Measurements from ENCODE around the gene ZFAND4. TPM values are rescaled to one million over a fixed set of nuclear protein-coding genes. Genes with fewer than 3 reads are reported as not detected.
A peak's percentile ranks its signal among the peaks of the same experiment; 100 is the strongest.

The ZFAND4 gene
- total and polyA plus RNA-seq, 10 of the 15 experiments (the other 5 are each of a cell fraction or from before 2014, with no cell fraction given) = 4.7 to 20.8 (median 12.8) TPM

- no peak for TF ChIP-seq TCF12 (IDR thresholded peaks at IDR 0.05; ENCODE audit: low read depth, low read length)
- TF ChIP-seq NR2C1 (IDR thresholded peaks at IDR 0.05) = peak; percentile 17; the same call in 1 of the 2 replicates
- TF ChIP-seq PKNOX1 (IDR thresholded peaks at IDR 0.05) = no peak
- TF ChIP-seq IKZF2 (IDR thresholded peaks at IDR 0.05) = no peak
- no peak for TF ChIP-seq SIX5 (IDR thresholded peaks at IDR 0.05; ENCODE audit: low read depth, low read length, severe bottlenecking)
- peak; percentile 63 for TF ChIP-seq ZNF687 (IDR thresholded peaks at IDR 0.05)
- TF ChIP-seq, protein P1, sequence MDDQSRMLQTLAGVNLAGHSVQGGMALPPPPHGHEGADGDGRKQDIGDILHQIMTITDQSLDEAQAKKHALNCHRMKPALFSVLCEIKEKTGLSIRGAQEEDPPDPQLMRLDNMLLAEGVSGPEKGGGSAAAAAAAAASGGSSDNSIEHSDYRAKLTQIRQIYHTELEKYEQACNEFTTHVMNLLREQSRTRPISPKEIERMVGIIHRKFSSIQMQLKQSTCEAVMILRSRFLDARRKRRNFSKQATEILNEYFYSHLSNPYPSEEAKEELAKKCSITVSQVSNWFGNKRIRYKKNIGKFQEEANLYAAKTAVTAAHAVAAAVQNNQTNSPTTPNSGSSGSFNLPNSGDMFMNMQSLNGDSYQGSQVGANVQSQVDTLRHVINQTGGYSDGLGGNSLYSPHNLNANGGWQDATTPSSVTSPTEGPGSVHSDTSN (IDR thresholded peaks at IDR 0.05; ENCODE audit: insufficient replicate concordance, low read depth, low read length) = no peak
- no peak for TF ChIP-seq RBBP5 (conservative IDR thresholded peaks at IDR 0.05)
- TF ChIP-seq HCFC1 (IDR thresholded peaks at IDR 0.05; ENCODE audit: low read length) = 0 out of 2 replicates have a peak, but pooled peaks have one; percentile 4
- no peak for TF ChIP-seq YBX1 (IDR thresholded peaks at IDR 0.05)
- TF ChIP-seq RCOR1 (conservative IDR thresholded peaks at IDR 0.05; ENCODE audit: low read depth, low read length) = no peak
- no peak for TF ChIP-seq CEBPB (IDR thresholded peaks at IDR 0.05; ENCODE audit: borderline replicate concordance in 1 of 2, low read depth in 2 of 2, low read length in 2 of 2)
- TF ChIP-seq ZNF384 (IDR thresholded peaks at IDR 0.05; ENCODE audit: borderline replicate concordance, low read depth, low read length) = no peak
- TF ChIP-seq POLR2AphosphoS2 (IDR thresholded peaks at IDR 0.05; ENCODE audit: low read depth, low read length) = no peak
- peak; percentile 65; the same call in 1 of the 2 replicates for TF ChIP-seq ZSCAN29 (IDR thresholded peaks at IDR 0.05)
- TF ChIP-seq, protein P2, sequence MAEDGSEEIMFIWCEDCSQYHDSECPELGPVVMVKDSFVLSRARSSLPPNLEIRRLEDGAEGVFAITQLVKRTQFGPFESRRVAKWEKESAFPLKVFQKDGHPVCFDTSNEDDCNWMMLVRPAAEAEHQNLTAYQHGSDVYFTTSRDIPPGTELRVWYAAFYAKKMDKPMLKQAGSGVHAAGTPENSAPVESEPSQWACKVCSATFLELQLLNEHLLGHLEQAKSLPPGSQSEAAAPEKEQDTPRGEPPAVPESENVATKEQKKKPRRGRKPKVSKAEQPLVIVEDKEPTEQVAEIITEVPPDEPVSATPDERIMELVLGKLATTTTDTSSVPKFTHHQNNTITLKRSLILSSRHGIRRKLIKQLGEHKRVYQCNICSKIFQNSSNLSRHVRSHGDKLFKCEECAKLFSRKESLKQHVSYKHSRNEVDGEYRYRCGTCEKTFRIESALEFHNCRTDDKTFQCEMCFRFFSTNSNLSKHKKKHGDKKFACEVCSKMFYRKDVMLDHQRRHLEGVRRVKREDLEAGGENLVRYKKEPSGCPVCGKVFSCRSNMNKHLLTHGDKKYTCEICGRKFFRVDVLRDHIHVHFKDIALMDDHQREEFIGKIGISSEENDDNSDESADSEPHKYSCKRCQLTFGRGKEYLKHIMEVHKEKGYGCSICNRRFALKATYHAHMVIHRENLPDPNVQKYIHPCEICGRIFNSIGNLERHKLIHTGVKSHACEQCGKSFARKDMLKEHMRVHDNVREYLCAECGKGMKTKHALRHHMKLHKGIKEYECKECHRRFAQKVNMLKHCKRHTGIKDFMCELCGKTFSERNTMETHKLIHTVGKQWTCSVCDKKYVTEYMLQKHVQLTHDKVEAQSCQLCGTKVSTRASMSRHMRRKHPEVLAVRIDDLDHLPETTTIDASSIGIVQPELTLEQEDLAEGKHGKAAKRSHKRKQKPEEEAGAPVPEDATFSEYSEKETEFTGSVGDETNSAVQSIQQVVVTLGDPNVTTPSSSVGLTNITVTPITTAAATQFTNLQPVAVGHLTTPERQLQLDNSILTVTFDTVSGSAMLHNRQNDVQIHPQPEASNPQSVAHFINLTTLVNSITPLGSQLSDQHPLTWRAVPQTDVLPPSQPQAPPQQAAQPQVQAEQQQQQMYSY (CRISPR knock-in tag; IDR thresholded peaks at IDR 0.05) = no peak
- TF ChIP-seq GABPA (IDR thresholded peaks at IDR 0.05; ENCODE audit: low read depth) = peak; percentile 61
- TF ChIP-seq MYB (IDR thresholded peaks at IDR 0.05; ENCODE audit: borderline replicate concordance, low read depth, low read length) = no peak
- TF ChIP-seq TCF3 (IDR thresholded peaks at IDR 0.05; ENCODE audit: borderline replicate concordance, insufficient read depth, low read depth, low read length) = peak; percentile 50; the same call in 1 of the 2 replicates
- TF ChIP-seq CREB1 (IDR thresholded peaks at IDR 0.05; ENCODE audit: low read depth) = peak; percentile 86
Measured at GRCh38 chr10:45672181-45673073, at the start of gene ZFAND4 (continued).
